Left cardiac atrium (tissue), 4 donors: ENCODE data around the gene CENPP. TPM values are rescaled to one million over a fixed set of nuclear protein-coding genes. Genes with fewer than 3 reads are reported as not detected.

Source experiments
- ATAC-seq, 2 donors: fragments of 200-7000 bp; cut with Tn5 transposase; one replicate each; pipeline ENCODE4 v1.9.1; 2020; ENCODE audit warnings: mild to moderate bottlenecking in 2 of 2, moderate library complexity in 2 of 2
- DNase-seq: peaks from one replicate; pipeline ENCODE4 v3.0.0-alpha.2; 2020
- intact Hi-C, 2 donors: fragments of 100-400 bp; cut with DNase I; formaldehyde crosslinking; loops; one replicate each; pipeline versions ENCODE4 v1.14.1 to v1.15.1; 2022 to 2023
- total RNA-seq, 2 donors: library from RNA; stranded (reverse); fragmentation: NEBNext Ultra II Directional; extraction: Animal tissue kit (Norgen Biotek cat#: 25700); gene quantifications; one replicate each; pipeline ENCODE4 v1.2.1, GENCODE V29; 2021
- donor health status: DM: no; HTN: yes; CAD: no.
- donor health status: DM: no; HTN: yes; CAD: no; lungs with severe emphysema.
- donor health status: DM: yes; HTN: yes; CAD: no.
- donor health status: Dilated cardiomyopathy.

The CENPP gene
- total RNA-seq, 2 donors from 2014 or later, result 1.9 to 3.2 TPM

- ATAC-seq, result no peak
- intact Hi-C loops, result no loop called here
- no peak for DNase-seq
Observed at GRCh38 chr9:92457576-92457975, 131.8 kb downstream of the CENPP start.

DNA sequence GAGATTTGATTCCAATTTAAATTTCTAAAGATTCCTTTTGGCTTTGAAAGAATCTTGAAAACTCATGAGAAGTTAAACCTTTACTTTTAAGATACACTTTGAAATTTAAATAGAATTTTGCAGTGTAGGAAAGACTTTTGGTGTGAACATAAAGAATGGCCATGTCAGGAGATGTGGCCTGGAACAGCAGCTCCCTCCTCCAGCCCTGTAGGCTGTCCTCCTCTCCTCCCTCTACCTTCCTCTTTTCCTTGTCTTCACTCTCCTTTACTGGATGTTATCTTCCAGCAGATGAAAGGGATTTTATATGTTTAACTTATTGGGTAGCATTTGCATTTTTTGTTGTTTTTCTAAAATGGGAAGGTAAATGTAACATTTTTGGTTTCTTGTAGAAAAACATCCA lies 137.6 kb downstream of the CENPP start:
- intact Hi-C loops, result loop anchor here in 1 of 2 donors (10.0 kb wide), 1 partner anchor 81 kb away; no protein-coding TSS in a partner anchor
- ATAC-seq, result no peak
- no peak for DNase-seq

GRCh38 chr9:92463984-92464383 lies 138.2 kb downstream of the CENPP start:
- peak; percentile 78 to 92 for ATAC-seq
- intact Hi-C loops, result loop anchor here in 1 of 2 donors (10.0 kb wide), 1 partner anchor 81 kb away; no protein-coding TSS in a partner anchor
- DNase-seq, result no peak

DNA sequence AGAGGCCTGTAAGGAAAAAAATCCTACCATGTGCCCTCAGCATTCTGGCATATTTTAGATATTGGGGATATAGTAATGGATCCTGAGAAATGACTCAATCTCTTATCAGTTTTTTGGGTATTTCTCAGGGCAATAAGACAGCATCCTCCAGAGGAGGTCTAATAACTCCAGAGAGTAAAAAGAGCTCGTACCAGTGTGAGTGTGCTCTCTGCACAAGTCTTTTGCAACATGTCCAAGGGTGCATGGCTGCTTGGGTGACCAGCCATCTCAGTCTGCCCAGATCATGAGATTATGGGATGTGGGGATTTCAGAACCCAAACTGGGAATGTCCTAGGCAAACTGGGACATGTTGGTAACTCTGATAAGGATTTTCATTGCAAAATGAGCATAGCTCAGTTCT lies 141.3 kb downstream of the CENPP start:
- DNase-seq (no peak), ATAC-seq (no peak)
- intact Hi-C loops, result loop anchor here in 1 of 2 donors (10.0 kb wide), 1 partner anchor 78 kb away; no protein-coding TSS in a partner anchor

- ATAC-seq, result no peak
- intact Hi-C loops, result loop anchor here in 1 of 2 donors (10.0 kb wide), 1 partner anchor 77 kb away; no protein-coding TSS in a partner anchor
- no peak for DNase-seq
Observed at GRCh38 chr9:92467511-92467910, 141.8 kb downstream of the CENPP start.

DNA sequence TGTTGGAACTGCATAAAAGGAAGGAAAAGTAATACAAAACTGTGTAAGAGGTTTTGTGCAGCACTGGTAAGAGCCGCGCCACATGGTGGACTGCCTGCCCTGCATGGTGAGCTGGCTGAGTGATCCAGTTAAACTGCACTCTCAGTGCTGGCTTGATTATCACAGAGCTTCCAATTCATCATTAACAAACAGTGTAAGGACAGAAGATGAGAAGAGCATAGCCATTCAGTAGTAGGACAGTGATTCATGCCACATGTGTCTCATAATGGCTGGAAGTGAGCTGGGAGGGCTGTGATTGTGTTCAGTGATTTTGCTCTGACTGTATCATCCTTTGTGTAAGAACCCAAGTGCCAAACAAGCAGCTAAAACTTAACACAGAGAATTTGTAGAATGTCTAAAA lies 142.5 kb downstream of the CENPP start:
- DNase-seq (no peak), ATAC-seq (no peak)
- intact Hi-C loops, result loop anchor here in 1 of 2 donors (10.0 kb wide), 1 partner anchor 77 kb away; no protein-coding TSS in a partner anchor

GRCh38 chr9:92474587-92474986 lies 148.8 kb downstream of the CENPP start:
- intact Hi-C loops, result no loop called here
- no peak for DNase-seq
- ATAC-seq, result no peak

DNA sequence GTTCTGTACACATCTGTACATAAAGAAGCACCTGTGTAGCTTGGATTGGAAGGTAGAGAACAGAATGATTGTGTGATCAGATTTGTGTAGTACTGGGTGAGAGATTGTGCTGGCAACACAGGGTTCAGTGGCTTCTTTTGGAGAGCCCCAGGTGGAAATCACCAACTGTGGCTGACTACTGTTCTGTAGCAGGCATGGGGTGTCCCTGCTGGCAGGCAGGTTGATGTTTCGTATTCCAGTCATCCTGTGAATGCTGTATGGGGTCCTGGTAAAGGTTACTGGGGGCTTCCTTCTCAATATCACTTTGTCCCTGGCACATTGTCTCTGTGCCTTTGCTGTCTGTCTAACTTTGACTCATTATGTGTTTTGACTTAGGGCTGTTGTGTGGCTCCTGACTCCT lies 151.2 kb downstream of the CENPP start:
- no peak for DNase-seq
- intact Hi-C loops, result no loop called here
- no peak for ATAC-seq

- intact Hi-C loops, result no loop called here
- ATAC-seq (peak in 1 of 2 donors; percentile 46), DNase-seq (no peak)
Observed at GRCh38 chr9:92478783-92479182, 153.0 kb downstream of the CENPP start.

- DNase-seq, result no peak
- intact Hi-C loops, result no loop called here
- ATAC-seq, result no peak
Observed at GRCh38 chr9:92479346-92479745, 153.6 kb downstream of the CENPP start.

DNA sequence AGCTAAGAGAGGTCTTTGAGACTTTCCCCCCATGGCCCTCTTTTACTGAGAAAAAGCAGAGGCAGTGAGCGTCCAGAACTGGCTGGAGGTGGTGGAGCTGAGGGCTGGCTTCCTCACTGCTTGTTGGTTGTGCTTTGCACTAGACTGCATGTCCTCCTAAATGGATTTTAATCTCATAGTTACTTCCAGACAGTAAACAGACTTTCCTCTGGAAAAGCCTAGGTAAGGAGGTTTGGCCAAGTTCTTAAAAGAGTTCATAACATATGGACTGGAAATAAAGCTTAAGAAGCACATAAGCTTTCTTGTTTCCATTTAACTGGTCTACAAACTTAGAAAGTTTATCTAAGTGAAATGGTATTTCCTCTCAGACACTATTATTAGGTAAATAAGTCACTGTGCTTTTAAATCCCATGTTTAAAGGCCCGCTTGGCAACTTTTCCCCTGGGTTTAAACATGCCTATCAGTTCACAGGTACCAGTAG lies 154.6 kb downstream of the CENPP start:
- intact Hi-C loops, result no loop called here
- DNase-seq, result no peak
- peak in 1 of 2 donors; percentile 46 for ATAC-seq

- ATAC-seq (peak in 1 of 2 donors; percentile 60), DNase-seq (no peak)
- intact Hi-C loops, result no loop called here
Observed at GRCh38 chr9:92480986-92481633, 155.4 kb downstream of the CENPP start.

DNA sequence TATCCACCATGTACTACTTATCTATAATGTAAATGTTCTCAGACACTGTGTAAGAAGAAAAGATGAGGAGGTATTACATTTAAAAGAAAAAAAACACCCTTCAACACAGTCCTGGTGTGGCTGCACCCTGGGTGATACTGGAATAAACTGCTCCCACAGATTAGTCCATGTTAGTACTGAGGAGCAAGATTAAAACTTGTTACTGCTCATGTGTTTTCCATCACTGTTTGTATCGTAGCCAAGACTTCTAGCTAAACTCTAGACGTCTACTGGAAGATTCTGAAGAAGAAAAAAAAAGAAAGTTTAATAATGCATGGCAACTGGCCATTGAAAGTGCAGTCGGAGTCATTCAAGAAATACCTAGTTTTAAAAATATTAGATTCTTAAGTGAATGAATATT lies 156.6 kb downstream of the CENPP start, which contains the start of gene ASPN:
Gene ASPN (minus strand): TSS at position 178 of the 400 bp plus-strand sequence.
- peak in 1 of 2 donors; percentile 71 for ATAC-seq
- DNase-seq, result no peak
- intact Hi-C loops, result no loop called here

DNA sequence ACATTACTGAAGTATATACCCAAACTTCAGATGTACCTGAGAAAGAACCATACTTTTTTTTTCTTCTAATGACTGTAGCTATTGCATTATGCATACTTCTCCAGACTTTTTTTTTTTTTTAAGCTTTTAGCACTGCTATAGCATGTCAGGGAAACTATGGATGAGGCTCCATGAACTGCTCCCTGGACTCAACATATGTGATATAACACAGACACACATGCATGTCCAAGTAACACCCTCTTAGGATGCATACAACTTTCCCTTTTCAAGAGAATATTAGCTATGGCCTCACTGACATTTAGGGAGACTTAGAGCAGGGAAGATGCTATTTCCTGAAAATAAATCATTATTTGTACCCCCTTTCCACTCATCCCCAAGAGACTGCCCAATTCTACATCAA lies 157.1 kb downstream of the CENPP start:
- no peak for DNase-seq
- intact Hi-C loops, result no loop called here
- no peak for ATAC-seq

DNA sequence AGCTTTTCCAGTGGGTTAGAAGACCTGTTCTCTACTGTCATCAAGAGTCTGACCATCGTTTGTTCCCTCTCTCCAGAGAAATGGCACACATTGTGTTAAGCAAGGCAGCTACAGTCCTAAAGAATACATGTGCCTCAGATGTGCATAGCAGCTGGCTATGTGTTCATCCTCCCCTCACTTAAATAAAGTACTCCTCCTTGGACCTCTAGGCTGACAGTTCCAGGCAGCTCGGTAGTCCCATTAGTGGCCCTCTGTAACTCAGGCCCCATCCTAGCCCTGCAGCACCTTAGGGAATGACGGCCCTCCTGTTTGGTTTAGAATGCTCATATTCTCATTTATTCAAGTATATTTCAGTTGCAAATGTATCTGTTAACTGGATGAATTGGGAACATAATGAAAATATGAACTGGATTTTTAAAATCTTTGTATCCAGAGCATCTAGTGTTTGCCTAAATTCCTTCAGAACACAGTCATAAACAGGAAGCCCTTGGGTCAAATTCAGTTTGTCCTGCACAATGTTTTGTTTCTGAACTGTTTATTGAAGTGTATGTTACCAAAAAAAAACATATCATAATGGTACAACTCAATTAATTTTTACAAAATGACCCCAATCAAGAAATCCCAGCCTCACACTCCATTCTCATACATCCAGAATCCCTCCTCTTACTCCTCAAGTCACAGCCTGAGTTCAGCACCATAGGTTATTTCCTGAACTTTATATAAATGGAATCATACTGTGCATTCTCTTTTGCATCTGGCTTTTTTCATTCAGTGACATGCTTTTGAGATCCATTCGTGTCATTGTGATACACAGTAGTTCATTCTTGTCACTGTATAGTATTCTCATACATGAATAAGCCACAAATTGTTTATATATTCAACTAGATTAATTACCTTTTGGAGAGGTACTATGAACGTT lies 158.1 kb downstream of the CENPP start:
- intact Hi-C loops, result no loop called here
- DNase-seq, result no peak
- no peak for ATAC-seq

GRCh38 chr9:92484563-92484962 lies 158.8 kb downstream of the CENPP start:
- DNase-seq, result no peak
- intact Hi-C loops, result no loop called here
- ATAC-seq, result no peak

DNA sequence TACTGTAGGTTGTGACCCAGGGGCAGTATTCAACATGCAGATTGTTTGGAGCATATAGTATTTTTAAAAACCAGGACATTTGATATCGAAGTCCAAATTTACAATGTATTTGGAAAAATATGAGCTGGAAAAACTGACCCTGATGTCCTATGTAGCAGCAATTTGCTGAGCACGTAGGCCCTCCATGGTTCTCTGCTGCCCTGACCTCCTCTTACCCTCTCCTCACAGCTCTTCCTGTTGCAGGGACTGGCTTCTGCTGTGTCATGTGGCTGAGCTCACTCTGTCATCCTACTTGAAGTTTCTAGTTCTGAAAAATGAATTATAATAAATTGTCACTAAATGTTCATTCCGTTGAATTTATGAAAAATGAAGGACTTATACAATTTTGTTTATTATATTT lies 160.6 kb downstream of the CENPP start:
- intact Hi-C loops, result no loop called here
- ATAC-seq, result peak in 1 of 2 donors; percentile 32
- DNase-seq, result no peak

- intact Hi-C loops, result no loop called here
- DNase-seq (no peak), ATAC-seq (no peak)
Observed at GRCh38 chr9:92488681-92489550, 163.2 kb downstream of the CENPP start.

- no peak for ATAC-seq
- intact Hi-C loops, result no loop called here
Observed at GRCh38 chr9:92492781-92493401, 167.1 kb downstream of the CENPP start.

More at GRCh38 chr9:92492781-92493401, 167.1 kb downstream of the CENPP start:
- DNase-seq, result no peak
